HEK293 (cell line): ENCODE results near the gene BIN1.

ENCODE experiments used
- MZF1 ChIP-seq: fragments of 450-650 bp; formaldehyde crosslinking; IDR thresholded peaks from 2 replicates; pipeline ENCODE4 v1.5.1; 2017; ENCODE audit warnings: missing biosample characterization, missing genetic modification characterization, borderline replicate concordance
- SCRT1 ChIP-seq: fragments of 450-650 bp; formaldehyde crosslinking; IDR thresholded peaks from 2 replicates; pipeline ENCODE4 v1.5.1; 2016; ENCODE audit warnings: missing biosample characterization, missing genetic modification characterization, borderline replicate concordance
- ZBTB7A ChIP-seq: fragments of 450-650 bp; formaldehyde crosslinking; IDR thresholded peaks from 2 replicates; pipeline ENCODE4 v1.5.1; 2016; ENCODE audit warnings: low read depth, missing biosample characterization, missing genetic modification characterization
- ZBTB8A ChIP-seq: fragments of 450-650 bp; formaldehyde crosslinking; IDR thresholded peaks from 2 replicates; pipeline ENCODE4 v1.5.1; 2016; ENCODE audit warnings: missing biosample characterization, missing genetic modification characterization
- ZFP3 ChIP-seq: fragments of 450-650 bp; formaldehyde crosslinking; IDR thresholded peaks from 2 replicates; pipeline ENCODE4 v1.5.1; 2016; ENCODE audit warnings: low read depth, missing biosample characterization, missing genetic modification characterization
- ZNF202 ChIP-seq: fragments of 450-650 bp; formaldehyde crosslinking; IDR thresholded peaks from 2 replicates; pipeline ENCODE4 v1.5.1; 2016; ENCODE audit warnings: missing biosample characterization, missing genetic modification characterization, borderline replicate concordance
- ZNF274 ChIP-seq, 2 experiments: fragments of 200-500 bp in 1 of 2; fragments of 450-650 bp in 1 of 2; sonication (Bioruptor generic) in 1 of 2; formaldehyde crosslinking in 1 of 2; IDR thresholded peaks; 2 replicates each; pipeline versions ENCODE4 v1.5.1 to v1.6.1; 2014 to 2016; ENCODE audit warnings: borderline replicate concordance in 1 of 2, inconsistent platforms in 1 of 2, low read length in 1 of 2, missing biosample characterization in 1 of 2, missing genetic modification characterization in 1 of 2
- ZNF747 ChIP-seq: fragments of 450-650 bp; formaldehyde crosslinking; IDR thresholded peaks from 2 replicates; pipeline ENCODE4 v1.5.1; 2016; ENCODE audit warnings: missing biosample characterization, missing genetic modification characterization
- TF ChIP-seq, protein P1 (sequence below): fragments of 450-650 bp; formaldehyde crosslinking; IDR thresholded peaks from 2 replicates; pipeline ENCODE4 v1.5.1; 2016; ENCODE audit warnings: missing biosample characterization, missing genetic modification characterization
- TF ChIP-seq, protein P2 (sequence below): fragments of 450-650 bp; formaldehyde crosslinking; IDR thresholded peaks from 2 replicates; pipeline ENCODE4 v1.5.1; 2016; ENCODE audit warnings: missing biosample characterization, missing genetic modification characterization
- TF ChIP-seq, protein P3 (sequence below): fragments of 450-650 bp; IDR thresholded peaks from 2 replicates; pipeline ENCODE4 v1.5.1; 2018; ENCODE audit warnings: missing biosample characterization, mild to moderate bottlenecking, missing genetic modification characterization
- TF ChIP-seq, protein P4 (sequence below): fragments of 450-650 bp; formaldehyde crosslinking; IDR thresholded peaks from 2 replicates; pipeline ENCODE4 v1.5.1; 2016; ENCODE audit warnings: missing biosample characterization, missing genetic modification characterization
- TF ChIP-seq, protein P5 (sequence below): fragments of 450-650 bp; formaldehyde crosslinking; IDR thresholded peaks from 2 replicates; pipeline ENCODE4 v1.5.1; 2016; ENCODE audit warnings: missing biosample characterization, missing genetic modification characterization

- TF ChIP-seq, protein P1, sequence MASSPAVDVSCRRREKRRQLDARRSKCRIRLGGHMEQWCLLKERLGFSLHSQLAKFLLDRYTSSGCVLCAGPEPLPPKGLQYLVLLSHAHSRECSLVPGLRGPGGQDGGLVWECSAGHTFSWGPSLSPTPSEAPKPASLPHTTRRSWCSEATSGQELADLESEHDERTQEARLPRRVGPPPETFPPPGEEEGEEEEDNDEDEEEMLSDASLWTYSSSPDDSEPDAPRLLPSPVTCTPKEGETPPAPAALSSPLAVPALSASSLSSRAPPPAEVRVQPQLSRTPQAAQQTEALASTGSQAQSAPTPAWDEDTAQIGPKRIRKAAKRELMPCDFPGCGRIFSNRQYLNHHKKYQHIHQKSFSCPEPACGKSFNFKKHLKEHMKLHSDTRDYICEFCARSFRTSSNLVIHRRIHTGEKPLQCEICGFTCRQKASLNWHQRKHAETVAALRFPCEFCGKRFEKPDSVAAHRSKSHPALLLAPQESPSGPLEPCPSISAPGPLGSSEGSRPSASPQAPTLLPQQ (tag by site-specific recombination): no peak
- TF ChIP-seq ZBTB8A (tag by site-specific recombination) (no peak), ZNF747 (tag by site-specific recombination) (no peak), MZF1 (tag by site-specific recombination) (no peak), SCRT1 (no peak), ZFP3 (tag by site-specific recombination) (no peak), ZNF202 (tag by site-specific recombination) (no peak), ZNF274 (IDR thresholded peaks at IDR 0.05; ENCODE audit: low read length) (no peak), ZNF274 (tag by site-specific recombination; IDR thresholded peaks at IDR 0.05; ENCODE audit: borderline replicate concordance) (no peak), ZBTB7A (tag by site-specific recombination) (no peak)
- TF ChIP-seq, protein P2, sequence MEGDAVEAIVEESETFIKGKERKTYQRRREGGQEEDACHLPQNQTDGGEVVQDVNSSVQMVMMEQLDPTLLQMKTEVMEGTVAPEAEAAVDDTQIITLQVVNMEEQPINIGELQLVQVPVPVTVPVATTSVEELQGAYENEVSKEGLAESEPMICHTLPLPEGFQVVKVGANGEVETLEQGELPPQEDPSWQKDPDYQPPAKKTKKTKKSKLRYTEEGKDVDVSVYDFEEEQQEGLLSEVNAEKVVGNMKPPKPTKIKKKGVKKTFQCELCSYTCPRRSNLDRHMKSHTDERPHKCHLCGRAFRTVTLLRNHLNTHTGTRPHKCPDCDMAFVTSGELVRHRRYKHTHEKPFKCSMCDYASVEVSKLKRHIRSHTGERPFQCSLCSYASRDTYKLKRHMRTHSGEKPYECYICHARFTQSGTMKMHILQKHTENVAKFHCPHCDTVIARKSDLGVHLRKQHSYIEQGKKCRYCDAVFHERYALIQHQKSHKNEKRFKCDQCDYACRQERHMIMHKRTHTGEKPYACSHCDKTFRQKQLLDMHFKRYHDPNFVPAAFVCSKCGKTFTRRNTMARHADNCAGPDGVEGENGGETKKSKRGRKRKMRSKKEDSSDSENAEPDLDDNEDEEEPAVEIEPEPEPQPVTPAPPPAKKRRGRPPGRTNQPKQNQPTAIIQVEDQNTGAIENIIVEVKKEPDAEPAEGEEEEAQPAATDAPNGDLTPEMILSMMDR (tag by site-specific recombination): no peak
- TF ChIP-seq, protein P3, sequence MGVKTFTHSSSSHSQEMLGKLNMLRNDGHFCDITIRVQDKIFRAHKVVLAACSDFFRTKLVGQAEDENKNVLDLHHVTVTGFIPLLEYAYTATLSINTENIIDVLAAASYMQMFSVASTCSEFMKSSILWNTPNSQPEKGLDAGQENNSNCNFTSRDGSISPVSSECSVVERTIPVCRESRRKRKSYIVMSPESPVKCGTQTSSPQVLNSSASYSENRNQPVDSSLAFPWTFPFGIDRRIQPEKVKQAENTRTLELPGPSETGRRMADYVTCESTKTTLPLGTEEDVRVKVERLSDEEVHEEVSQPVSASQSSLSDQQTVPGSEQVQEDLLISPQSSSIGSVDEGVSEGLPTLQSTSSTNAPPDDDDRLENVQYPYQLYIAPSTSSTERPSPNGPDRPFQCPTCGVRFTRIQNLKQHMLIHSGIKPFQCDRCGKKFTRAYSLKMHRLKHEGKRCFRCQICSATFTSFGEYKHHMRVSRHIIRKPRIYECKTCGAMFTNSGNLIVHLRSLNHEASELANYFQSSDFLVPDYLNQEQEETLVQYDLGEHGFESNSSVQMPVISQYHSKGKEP: no peak
- TF ChIP-seq, protein P4, sequence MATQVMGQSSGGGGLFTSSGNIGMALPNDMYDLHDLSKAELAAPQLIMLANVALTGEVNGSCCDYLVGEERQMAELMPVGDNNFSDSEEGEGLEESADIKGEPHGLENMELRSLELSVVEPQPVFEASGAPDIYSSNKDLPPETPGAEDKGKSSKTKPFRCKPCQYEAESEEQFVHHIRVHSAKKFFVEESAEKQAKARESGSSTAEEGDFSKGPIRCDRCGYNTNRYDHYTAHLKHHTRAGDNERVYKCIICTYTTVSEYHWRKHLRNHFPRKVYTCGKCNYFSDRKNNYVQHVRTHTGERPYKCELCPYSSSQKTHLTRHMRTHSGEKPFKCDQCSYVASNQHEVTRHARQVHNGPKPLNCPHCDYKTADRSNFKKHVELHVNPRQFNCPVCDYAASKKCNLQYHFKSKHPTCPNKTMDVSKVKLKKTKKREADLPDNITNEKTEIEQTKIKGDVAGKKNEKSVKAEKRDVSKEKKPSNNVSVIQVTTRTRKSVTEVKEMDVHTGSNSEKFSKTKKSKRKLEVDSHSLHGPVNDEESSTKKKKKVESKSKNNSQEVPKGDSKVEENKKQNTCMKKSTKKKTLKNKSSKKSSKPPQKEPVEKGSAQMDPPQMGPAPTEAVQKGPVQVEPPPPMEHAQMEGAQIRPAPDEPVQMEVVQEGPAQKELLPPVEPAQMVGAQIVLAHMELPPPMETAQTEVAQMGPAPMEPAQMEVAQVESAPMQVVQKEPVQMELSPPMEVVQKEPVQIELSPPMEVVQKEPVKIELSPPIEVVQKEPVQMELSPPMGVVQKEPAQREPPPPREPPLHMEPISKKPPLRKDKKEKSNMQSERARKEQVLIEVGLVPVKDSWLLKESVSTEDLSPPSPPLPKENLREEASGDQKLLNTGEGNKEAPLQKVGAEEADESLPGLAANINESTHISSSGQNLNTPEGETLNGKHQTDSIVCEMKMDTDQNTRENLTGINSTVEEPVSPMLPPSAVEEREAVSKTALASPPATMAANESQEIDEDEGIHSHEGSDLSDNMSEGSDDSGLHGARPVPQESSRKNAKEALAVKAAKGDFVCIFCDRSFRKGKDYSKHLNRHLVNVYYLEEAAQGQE: no peak
- TF ChIP-seq, protein P5, sequence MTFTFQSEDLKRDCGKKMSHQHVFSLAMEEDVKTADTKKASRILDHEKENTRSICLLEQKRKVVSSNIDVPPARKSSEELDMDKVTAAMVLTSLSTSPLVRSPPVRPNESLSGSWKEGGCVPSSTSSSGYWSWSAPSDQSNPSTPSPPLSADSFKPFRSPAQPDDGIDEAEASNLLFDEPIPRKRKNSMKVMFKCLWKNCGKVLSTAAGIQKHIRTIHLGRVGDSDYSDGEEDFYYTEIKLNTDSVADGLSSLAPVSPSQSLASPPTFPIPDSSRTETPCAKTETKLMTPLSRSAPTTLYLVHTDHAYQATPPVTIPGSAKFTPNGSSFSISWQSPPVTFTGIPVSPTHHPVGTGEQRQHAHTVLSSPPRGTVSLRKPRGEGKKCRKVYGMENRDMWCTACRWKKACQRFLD (tag by site-specific recombination): no peak
Observed at GRCh38 chr2:127078666-127079270, 28.2 kb downstream of the BIN1 start.
